ENCODE measurements around the gene RPS24. TPM values are rescaled to one million over a fixed set of nuclear protein-coding genes. Genes with fewer than 3 reads are reported as not detected.

Gene RPS24
- total RNA-seq, 1 donor from 2014 or later, result 1,331 TPM

- Histone ChIP-seq H3K27me3 (ENCODE audit: insufficient read depth, low read length) (no peaks in the 10 kb centered on the region), H3K4me2 (ENCODE audit: low read length) (no peak overlapping the region), H3K36me3 (ENCODE audit: insufficient read depth, low read length) (peaks cover 26% of the 10 kb centered on the region), H3K9ac (ENCODE audit: low read length) (no peak overlapping the region), H3K4me3 (ENCODE audit: insufficient read depth, low read depth, low read length) (no peak overlapping the region), H3K9me3 (ENCODE audit: insufficient read depth, low read depth, low read length) (no peaks in the 10 kb centered on the region), H3K27ac (ENCODE audit: low read depth, low read length) (no peak overlapping the region), H3K79me2 (ENCODE audit: insufficient read depth, low read length) (peaks cover 11% of the 10 kb centered on the region), H4K20me1 (ENCODE audit: insufficient read depth, low read length) (peaks cover 45% of the 10 kb centered on the region), H2AFZ (ENCODE audit: low read depth, low read length) (no peak overlapping the region), H3K4me1 (ENCODE audit: insufficient read depth, low read length) (peaks cover 14% of the 10 kb centered on the region)
- FAIRE-seq, result no peak
- Mint-ChIP-seq H3K9me3 (ENCODE audit: unreplicated experiment) (no peaks in the 10 kb centered on the region), H3K4me1 (ENCODE audit: low read depth, unreplicated experiment) (peaks cover 42% of the 10 kb centered on the region), H3K4me3 (ENCODE audit: unreplicated experiment) (peak overlapping the region; percentile 34), H3K27ac (ENCODE audit: unreplicated experiment) (no peak overlapping the region), H3K27me3 (ENCODE audit: low read depth, unreplicated experiment) (peaks cover 5% of the 10 kb centered on the region), H3K36me3 (ENCODE audit: low read depth, unreplicated experiment) (peaks cover 26% of the 10 kb centered on the region)
- no peak for DNase-seq (ENCODE audit: low read depth)
- no peak for TF ChIP-seq CTCF (IDR thresholded peaks at IDR 0.05; ENCODE audit: insufficient read depth, low read depth, low read length)
These were observed 11.6 kb downstream of the RPS24 start for GRCh38 chr10:78045237-78045636.

- no peak overlapping the region for H3K27ac Mint-ChIP-seq (ENCODE audit: unreplicated experiment)
- Histone ChIP-seq H3K4me2 (ENCODE audit: low read length) (no peak overlapping the region), H3K79me2 (ENCODE audit: insufficient read depth, low read length) (peaks cover 5% of the 10 kb centered on the region), H2AFZ (ENCODE audit: low read depth, low read length) (no peak overlapping the region), H3K4me3 (ENCODE audit: insufficient read depth, low read depth, low read length) (no peak overlapping the region), H3K9me3 (ENCODE audit: insufficient read depth, low read depth, low read length) (no peaks in the 10 kb centered on the region), H3K36me3 (ENCODE audit: insufficient read depth, low read length) (peaks cover 20% of the 10 kb centered on the region), H3K27me3 (ENCODE audit: insufficient read depth, low read length) (no peaks in the 10 kb centered on the region), H3K27ac (ENCODE audit: low read depth, low read length) (no peak overlapping the region), H4K20me1 (ENCODE audit: insufficient read depth, low read length) (peaks cover 39% of the 10 kb centered on the region), H3K4me1 (ENCODE audit: insufficient read depth, low read length) (peaks cover 14% of the 10 kb centered on the region), H3K9ac (ENCODE audit: low read length) (no peak overlapping the region)
- H3K27me3 Mint-ChIP-seq (ENCODE audit: low read depth, unreplicated experiment), result peaks cover 5% of the 10 kb centered on the region
- TF ChIP-seq CTCF (IDR thresholded peaks at IDR 0.05; ENCODE audit: insufficient read depth, low read depth, low read length) (no peak), EZH2 (IDR thresholded peaks at IDR 0.05; ENCODE audit: insufficient read depth, low read length) (no peak)
- H3K9me3 Mint-ChIP-seq (ENCODE audit: unreplicated experiment), result no peaks in the 10 kb centered on the region
- no peak for FAIRE-seq
- DNase-seq (ENCODE audit: low read depth), result no peak
- peaks cover 37% of the 10 kb centered on the region for H3K4me1 Mint-ChIP-seq (ENCODE audit: low read depth, unreplicated experiment)
- H3K36me3 Mint-ChIP-seq (ENCODE audit: low read depth, unreplicated experiment), result peaks cover 25% of the 10 kb centered on the region
- H3K4me3 Mint-ChIP-seq (ENCODE audit: unreplicated experiment), result no peak overlapping the region
These were observed 12.2 kb downstream of the RPS24 start for GRCh38 chr10:78045856-78046255.

- no peak overlapping the region for H3K4me2 ChIP-seq (ENCODE audit: low read length)
- H2AFZ ChIP-seq (ENCODE audit: low read depth, low read length), result no peak overlapping the region
- H3K27me3 ChIP-seq (ENCODE audit: insufficient read depth, low read length), result no peaks in the 10 kb centered on the region
- Mint-ChIP-seq H3K4me1 (ENCODE audit: low read depth, unreplicated experiment) (peaks cover 28% of the 10 kb centered on the region), H3K4me3 (ENCODE audit: unreplicated experiment) (no peak overlapping the region), H3K27me3 (ENCODE audit: low read depth, unreplicated experiment) (peaks cover 5% of the 10 kb centered on the region), H3K36me3 (ENCODE audit: low read depth, unreplicated experiment) (peaks cover 29% of the 10 kb centered on the region), H3K27ac (ENCODE audit: unreplicated experiment) (no peak overlapping the region), H3K9me3 (ENCODE audit: unreplicated experiment) (no peaks in the 10 kb centered on the region)
- peaks cover 10% of the 10 kb centered on the region for H3K36me3 ChIP-seq (ENCODE audit: insufficient read depth, low read length)
- H3K79me2 ChIP-seq (ENCODE audit: insufficient read depth, low read length), result no peaks in the 10 kb centered on the region
- H4K20me1 ChIP-seq (ENCODE audit: insufficient read depth, low read length), result peaks cover 30% of the 10 kb centered on the region
- peaks cover 14% of the 10 kb centered on the region for H3K4me1 ChIP-seq (ENCODE audit: insufficient read depth, low read length)
- no peak overlapping the region for H3K9ac ChIP-seq (ENCODE audit: low read length)
- DNase-seq (ENCODE audit: low read depth) (no peak), FAIRE-seq (no peak)
- TF ChIP-seq CTCF (IDR thresholded peaks at IDR 0.05; ENCODE audit: insufficient read depth, low read depth, low read length) (no peak), EZH2 (IDR thresholded peaks at IDR 0.05; ENCODE audit: insufficient read depth, low read length) (no peak)
- no peak overlapping the region for H3K4me3 ChIP-seq (ENCODE audit: insufficient read depth, low read depth, low read length)
- no peaks in the 10 kb centered on the region for H3K9me3 ChIP-seq (ENCODE audit: insufficient read depth, low read depth, low read length)
- H3K27ac ChIP-seq (ENCODE audit: low read depth, low read length), result no peak overlapping the region
These were observed 13.1 kb downstream of the RPS24 start for GRCh38 chr10:78046711-78047269.
